DND-41 (cell line): ENCODE results near the gene TMC3.

Experiments
- ATAC-seq: fragments of 200-7000 bp; cut with Tn5 transposase; 3 replicates; pipeline ENCODE4 v1.9.1; 2021; ENCODE audit warnings: low read depth; ENCODE audit not compliant: insufficient read depth
- DNase-seq: peaks from one replicate; pipeline ENCODE4 v3.0.0-alpha.2; 2020
- H2AFZ ChIP-seq: 2 replicates; pipeline ENCODE4 v1.6.0; 2012; ENCODE audit warnings: low read depth, low read length
- H3K27ac ChIP-seq: 2 replicates; pipeline ENCODE4 v1.5.1; 2012; ENCODE audit warnings: low read length, inconsistent platforms
- H3K27me3 ChIP-seq: fragments of 200-600 bp; sonication (generic); 2 replicates; pipeline ENCODE4 v1.6.0; 2012; ENCODE audit warnings: low read length, mild to moderate bottlenecking, inconsistent platforms; ENCODE audit not compliant: insufficient read depth, poor library complexity
- H3K36me3 ChIP-seq: 2 replicates; pipeline ENCODE4 v1.5.1; 2012; ENCODE audit warnings: low read length, inconsistent platforms; ENCODE audit not compliant: insufficient read depth
- H3K4me1 ChIP-seq: 2 replicates; pipeline ENCODE4 v1.5.1; 2012; ENCODE audit warnings: mild to moderate bottlenecking, low read length; ENCODE audit not compliant: insufficient read depth
- H3K4me2 ChIP-seq: 2 replicates; pipeline ENCODE4 v1.6.0; 2012; ENCODE audit warnings: mild to moderate bottlenecking, moderate library complexity, low read length, inconsistent platforms; ENCODE audit not compliant: insufficient read depth
- H3K4me3 ChIP-seq, 2 experiments: fragments of 200-600 bp in 1 of 2; shearing (Covaris generic) in 1 of 2; 2 replicates each; pipeline ENCODE4 v1.5.1; 2012 to 2016; ENCODE audit warnings: inconsistent platforms in 2 of 2, low read length in 2 of 2, mild to moderate bottlenecking in 2 of 2, low read depth in 1 of 2, moderate library complexity in 1 of 2
- H3K79me2 ChIP-seq: 2 replicates; pipeline ENCODE4 v1.6.0; 2012; ENCODE audit warnings: low read length, inconsistent platforms; ENCODE audit not compliant: insufficient read depth
- H3K9ac ChIP-seq: 2 replicates; pipeline ENCODE4 v1.6.0; 2012; ENCODE audit warnings: low read depth, mild to moderate bottlenecking, inconsistent platforms, low read length, moderate library complexity
- H3K9me3 ChIP-seq: 2 replicates; pipeline ENCODE4 v1.5.1; 2012; ENCODE audit warnings: low read length, moderate library complexity, mild to moderate bottlenecking, inconsistent platforms; ENCODE audit not compliant: insufficient read depth, severe bottlenecking
- H4K20me1 ChIP-seq: 2 replicates; pipeline ENCODE4 v1.6.0; 2012; ENCODE audit warnings: low read length; ENCODE audit not compliant: insufficient read depth
- EZH2 ChIP-seq: IDR thresholded peaks from 3 replicates; pipeline ENCODE4 v1.6.1; 2012; ENCODE audit warnings: borderline replicate concordance, low read depth, mild to moderate bottlenecking, moderate library complexity, low read length, inconsistent platforms; ENCODE audit not compliant: severe bottlenecking
- TF ChIP-seq, protein P1 (sequence below): IDR thresholded peaks from 2 replicates; pipeline ENCODE4 v1.5.1; 2012; ENCODE audit warnings: borderline replicate concordance, low read length, moderate library complexity, mild to moderate bottlenecking; ENCODE audit not compliant: poor library complexity, severe bottlenecking; ENCODE audit errors: extremely low read depth

TMC3 gene

DNA sequence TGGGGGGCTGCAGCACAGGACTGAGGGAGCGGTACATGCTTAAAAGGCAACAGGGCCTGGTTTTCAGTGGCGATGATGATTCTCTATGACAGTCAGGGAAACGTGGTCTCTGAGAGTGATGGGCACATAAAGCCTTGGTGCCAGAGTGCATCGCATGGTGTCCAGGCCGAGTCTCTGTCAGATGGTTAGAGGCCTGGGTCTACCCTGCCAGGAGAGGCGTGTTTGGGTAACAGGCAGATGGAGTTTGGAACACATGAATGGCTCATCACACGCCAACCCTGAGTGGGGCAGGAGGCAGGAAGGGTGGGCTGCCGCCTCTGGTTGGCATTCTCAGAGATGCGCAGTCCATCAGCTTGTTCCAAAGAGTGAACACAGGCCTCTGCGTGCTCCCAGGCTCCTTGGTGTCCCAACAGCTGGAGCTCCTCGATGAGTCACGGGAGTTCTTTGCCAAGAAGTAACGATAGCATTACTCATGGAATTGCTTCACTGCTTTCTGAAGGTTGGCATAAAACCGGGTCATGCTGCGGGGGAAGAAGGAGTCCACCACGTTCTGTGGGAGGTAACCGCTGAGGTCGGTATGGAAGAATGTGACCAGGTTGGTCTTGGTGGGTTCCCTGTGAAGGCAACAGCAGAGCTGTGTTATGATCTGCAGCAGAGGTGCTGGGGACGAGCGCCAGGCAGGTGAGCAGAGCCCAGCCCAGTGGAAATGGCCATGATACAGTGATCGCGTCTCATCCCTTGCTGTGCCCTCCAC is 61.0 kb downstream of the TMC3 start:
- Histone ChIP-seq H3K4me1 (no peaks in the 10 kb centered on the region), H3K4me2 (no peak overlapping the region), H3K27ac (no peak overlapping the region)

DNA sequence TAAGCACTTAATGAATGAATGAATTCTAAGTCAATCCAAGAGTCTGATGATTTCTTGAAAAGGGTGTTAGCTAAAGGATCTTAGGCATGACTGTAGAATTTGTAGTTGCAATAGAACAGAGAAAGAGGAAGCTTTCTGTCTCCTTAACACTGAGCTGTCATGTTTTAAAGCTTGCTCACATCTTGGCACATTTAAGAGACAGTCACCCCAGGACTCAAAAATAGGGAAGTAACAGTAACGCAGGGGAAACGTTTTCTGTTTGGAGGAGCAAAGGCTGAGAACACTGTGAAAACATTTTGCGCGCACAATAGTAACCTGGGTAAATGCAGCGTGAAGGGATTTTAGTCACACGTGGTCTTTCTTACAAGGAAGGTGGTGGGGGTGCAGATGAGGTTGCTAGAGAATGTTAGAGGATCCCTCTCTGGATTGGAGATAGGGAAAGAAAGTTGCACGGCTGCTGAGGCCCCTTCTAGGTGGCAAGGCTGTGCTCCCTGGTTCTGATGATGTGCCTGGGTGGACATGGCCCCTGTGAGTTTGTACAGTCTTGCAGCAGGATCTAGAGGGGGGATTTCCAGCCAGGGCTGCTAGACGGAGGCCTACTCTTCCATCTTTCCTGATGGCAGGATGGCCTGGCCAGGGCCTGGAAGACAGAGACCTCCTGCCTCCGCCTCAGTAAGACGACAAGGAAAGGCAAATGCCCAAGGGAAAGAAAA is 62.1 kb downstream of the TMC3 start:
- no peak overlapping the region for H2AFZ ChIP-seq
- no peak overlapping the region for H3K9ac ChIP-seq
- H3K79me2 ChIP-seq, result no peaks in the 10 kb centered on the region
- no peak overlapping the region for H3K27ac ChIP-seq
- no peaks in the 10 kb centered on the region; the same call in 1 of the 2 replicates for H4K20me1 ChIP-seq
- H3K36me3 ChIP-seq, result peaks cover 81% of the 10 kb centered on the region
- TF ChIP-seq, protein P1, sequence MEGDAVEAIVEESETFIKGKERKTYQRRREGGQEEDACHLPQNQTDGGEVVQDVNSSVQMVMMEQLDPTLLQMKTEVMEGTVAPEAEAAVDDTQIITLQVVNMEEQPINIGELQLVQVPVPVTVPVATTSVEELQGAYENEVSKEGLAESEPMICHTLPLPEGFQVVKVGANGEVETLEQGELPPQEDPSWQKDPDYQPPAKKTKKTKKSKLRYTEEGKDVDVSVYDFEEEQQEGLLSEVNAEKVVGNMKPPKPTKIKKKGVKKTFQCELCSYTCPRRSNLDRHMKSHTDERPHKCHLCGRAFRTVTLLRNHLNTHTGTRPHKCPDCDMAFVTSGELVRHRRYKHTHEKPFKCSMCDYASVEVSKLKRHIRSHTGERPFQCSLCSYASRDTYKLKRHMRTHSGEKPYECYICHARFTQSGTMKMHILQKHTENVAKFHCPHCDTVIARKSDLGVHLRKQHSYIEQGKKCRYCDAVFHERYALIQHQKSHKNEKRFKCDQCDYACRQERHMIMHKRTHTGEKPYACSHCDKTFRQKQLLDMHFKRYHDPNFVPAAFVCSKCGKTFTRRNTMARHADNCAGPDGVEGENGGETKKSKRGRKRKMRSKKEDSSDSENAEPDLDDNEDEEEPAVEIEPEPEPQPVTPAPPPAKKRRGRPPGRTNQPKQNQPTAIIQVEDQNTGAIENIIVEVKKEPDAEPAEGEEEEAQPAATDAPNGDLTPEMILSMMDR, result no peak
- no peak for TF ChIP-seq EZH2
- H3K27me3 ChIP-seq, result no peaks in the 10 kb centered on the region
- no peak for DNase-seq
- no peaks in the 10 kb centered on the region for H3K9me3 ChIP-seq
- no peak overlapping the region for H3K4me2 ChIP-seq
- no peak for ATAC-seq
- no peaks in the 10 kb centered on the region for H3K4me1 ChIP-seq
- no peak overlapping the region for H3K4me3 ChIP-seq

More for the DNA sequence above, 61.0 kb downstream of the TMC3 start:
- Histone ChIP-seq H3K9me3 (no peaks in the 10 kb centered on the region), H3K9ac (no peak overlapping the region), H3K4me3 (no peak overlapping the region), H2AFZ (no peak overlapping the region), H4K20me1 (no peaks in the 10 kb centered on the region), H3K79me2 (no peaks in the 10 kb centered on the region), H3K27me3 (no peaks in the 10 kb centered on the region), H3K36me3 (peaks cover 78% of the 10 kb centered on the region)
- ATAC-seq (no peak), DNase-seq (no peak)
- no peak for TF ChIP-seq EZH2
- TF ChIP-seq, protein P1, result no peak

DNA sequence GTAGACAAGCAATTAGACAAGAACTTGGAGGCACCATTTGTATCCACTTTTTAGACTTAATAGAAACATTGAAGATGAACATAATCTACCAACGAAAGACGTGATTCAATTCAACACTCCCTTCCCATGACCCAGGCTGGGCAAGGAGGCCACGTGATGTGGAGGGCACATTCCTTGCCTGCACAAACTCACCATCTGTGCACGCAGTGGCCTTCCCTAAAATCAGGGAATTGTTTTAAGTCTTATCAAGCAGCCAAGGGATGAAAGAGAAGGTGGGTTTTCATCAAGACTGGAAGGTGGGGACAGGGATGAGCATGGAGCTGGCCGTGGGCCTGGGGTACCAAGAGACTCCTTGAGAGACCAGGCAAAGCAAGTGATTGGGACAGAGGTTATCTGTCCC is 63.5 kb downstream of the TMC3 start:
- H3K27me3 ChIP-seq, result no peaks in the 10 kb centered on the region
- peaks cover 5% of the 10 kb centered on the region for H4K20me1 ChIP-seq
- DNase-seq, result no peak
- H3K9me3 ChIP-seq, result no peaks in the 10 kb centered on the region
- no peak overlapping the region for H3K4me2 ChIP-seq
- H3K4me3 ChIP-seq, result no peak overlapping the region
- peaks cover 91% of the 10 kb centered on the region for H3K36me3 ChIP-seq
- H2AFZ ChIP-seq, result no peak overlapping the region
- H3K9ac ChIP-seq, result no peak overlapping the region
- H3K79me2 ChIP-seq, result no peaks in the 10 kb centered on the region
- TF ChIP-seq EZH2, result no peak
- TF ChIP-seq, protein P1, result no peak
- H3K4me1 ChIP-seq, result no peaks in the 10 kb centered on the region
- H3K27ac ChIP-seq, result no peak overlapping the region
- ATAC-seq, result no peak
